GM13977 (cell line): ENCODE measurements around the gene METTL24.
"Not testable (repeated sequence)": the region's sequence is repeated elsewhere in the genome, so short reads cannot be mapped to it uniquely, and the experiment has no call there.

Experiments
- DNase-seq: peaks from one replicate; pipeline ENCODE4 v3.0.0; 2012; ENCODE audit warnings: low spot score
- in situ Hi-C: fragments of 300-500 bp; cut with MboI; formaldehyde crosslinking; loops from one replicate; pipeline ENCODE4 v1.12.0; 2022; ENCODE audit warnings: low sequenced_read_pairs, low pct_unique_long_range_greater_than_20kb, mixed read lengths, inconsistent platforms; ENCODE audit not compliant: unreplicated experiment
- TF ChIP-seq, protein P1 (sequence below): IDR thresholded peaks from 2 replicates; pipeline ENCODE4 v1.5.1; 2012; ENCODE audit warnings: mild to moderate bottlenecking, control low read depth; ENCODE audit not compliant: insufficient read depth; ENCODE audit errors: extremely low read depth, missing control alignments

Gene METTL24

DNA sequence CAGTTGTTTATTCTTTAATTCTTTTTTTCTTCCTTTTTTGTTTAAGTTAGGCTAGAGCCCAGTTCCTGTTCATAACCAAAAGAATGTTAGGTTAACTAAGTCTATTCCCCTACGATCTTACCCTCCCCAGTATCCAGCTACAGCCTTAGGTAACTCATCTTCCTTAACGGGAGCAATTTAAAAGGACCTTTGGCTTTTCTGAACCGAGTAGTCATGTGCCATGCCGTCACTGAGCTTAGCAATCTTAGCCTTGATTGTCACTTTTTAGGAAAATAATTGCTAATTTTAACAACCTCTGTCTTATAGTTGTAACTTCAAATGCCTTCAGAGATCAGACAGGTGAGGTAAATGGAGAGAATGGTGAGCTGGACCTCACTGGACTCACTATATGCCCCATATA is 6.2 kb downstream of the METTL24 start:
- TF ChIP-seq, protein P1, sequence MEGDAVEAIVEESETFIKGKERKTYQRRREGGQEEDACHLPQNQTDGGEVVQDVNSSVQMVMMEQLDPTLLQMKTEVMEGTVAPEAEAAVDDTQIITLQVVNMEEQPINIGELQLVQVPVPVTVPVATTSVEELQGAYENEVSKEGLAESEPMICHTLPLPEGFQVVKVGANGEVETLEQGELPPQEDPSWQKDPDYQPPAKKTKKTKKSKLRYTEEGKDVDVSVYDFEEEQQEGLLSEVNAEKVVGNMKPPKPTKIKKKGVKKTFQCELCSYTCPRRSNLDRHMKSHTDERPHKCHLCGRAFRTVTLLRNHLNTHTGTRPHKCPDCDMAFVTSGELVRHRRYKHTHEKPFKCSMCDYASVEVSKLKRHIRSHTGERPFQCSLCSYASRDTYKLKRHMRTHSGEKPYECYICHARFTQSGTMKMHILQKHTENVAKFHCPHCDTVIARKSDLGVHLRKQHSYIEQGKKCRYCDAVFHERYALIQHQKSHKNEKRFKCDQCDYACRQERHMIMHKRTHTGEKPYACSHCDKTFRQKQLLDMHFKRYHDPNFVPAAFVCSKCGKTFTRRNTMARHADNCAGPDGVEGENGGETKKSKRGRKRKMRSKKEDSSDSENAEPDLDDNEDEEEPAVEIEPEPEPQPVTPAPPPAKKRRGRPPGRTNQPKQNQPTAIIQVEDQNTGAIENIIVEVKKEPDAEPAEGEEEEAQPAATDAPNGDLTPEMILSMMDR: no peak
- in situ Hi-C loops: no loop called here
- no peak for DNase-seq

- TF ChIP-seq, protein P1: no peak
- in situ Hi-C loops: no loop called here
- no peak for DNase-seq
These were observed 6.6 kb downstream of the METTL24 start for GRCh38 chr6:110351546-110351945.

DNA sequence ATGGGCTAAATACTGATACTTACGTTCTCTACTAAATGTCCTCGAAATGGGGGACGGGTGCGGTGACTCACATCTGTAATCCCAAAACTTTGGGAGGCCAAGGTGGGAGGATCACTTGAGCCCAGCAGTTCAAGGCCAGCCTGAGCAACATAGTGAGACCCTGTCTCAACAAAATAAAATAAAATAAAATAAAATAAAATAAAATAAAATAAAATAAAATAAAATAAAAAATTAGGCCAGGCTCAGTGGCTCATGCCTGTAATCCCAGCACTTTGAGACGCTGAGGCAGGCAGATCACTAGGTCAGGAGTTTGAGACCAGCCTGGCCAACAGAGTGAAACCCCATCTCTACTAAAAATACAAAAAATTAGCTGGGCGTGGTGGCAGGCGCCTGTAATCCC is 7.6 kb downstream of the METTL24 start:
- DNase-seq, in situ Hi-C loops: not testable (repeated sequence)

DNA sequence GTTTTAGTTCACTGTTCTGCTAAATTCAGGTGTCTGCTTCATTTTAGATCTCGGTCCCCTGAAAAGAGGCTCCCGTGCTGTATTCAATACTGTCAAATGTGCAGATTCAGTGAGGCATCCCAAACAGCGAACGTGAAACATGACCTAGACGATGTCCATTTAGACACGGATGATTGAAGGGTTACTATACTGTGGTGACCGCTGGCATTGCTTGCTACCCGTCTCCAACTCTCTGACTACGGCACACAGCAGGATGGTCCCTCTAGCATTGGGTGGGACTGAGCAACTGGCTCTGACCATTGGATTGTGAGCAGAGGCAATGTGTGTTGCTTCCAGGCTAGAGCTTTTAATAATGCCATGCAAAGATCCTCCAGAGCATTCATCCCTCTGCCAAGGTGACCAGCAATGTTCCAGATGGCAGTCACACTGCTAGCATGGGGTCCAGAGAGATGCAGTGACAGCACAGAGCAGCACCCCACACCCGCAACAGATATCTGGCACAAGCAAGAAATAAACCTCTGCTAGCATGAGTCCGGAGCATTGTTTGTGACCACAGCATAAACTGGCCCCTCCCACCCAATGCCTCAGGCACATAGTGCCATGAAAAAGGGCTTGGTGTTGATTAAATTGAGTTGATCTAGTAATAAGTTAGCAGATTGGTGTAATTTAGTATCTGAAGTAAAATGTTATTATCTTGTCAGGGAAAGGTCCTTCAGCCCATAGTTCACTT is 9.0 kb downstream of the METTL24 start:
- in situ Hi-C loops: no loop called here
- TF ChIP-seq, protein P1: no peak
- DNase-seq: no peak

GRCh38 chr6:110345025-110345424 is 13.1 kb downstream of the METTL24 start:
- TF ChIP-seq, protein P1: no peak
- in situ Hi-C loops: no loop called here
- no peak for DNase-seq

- TF ChIP-seq, protein P1: no peak
These were observed 15.4 kb downstream of the METTL24 start for GRCh38 chr6:110342759-110343158.

DNA sequence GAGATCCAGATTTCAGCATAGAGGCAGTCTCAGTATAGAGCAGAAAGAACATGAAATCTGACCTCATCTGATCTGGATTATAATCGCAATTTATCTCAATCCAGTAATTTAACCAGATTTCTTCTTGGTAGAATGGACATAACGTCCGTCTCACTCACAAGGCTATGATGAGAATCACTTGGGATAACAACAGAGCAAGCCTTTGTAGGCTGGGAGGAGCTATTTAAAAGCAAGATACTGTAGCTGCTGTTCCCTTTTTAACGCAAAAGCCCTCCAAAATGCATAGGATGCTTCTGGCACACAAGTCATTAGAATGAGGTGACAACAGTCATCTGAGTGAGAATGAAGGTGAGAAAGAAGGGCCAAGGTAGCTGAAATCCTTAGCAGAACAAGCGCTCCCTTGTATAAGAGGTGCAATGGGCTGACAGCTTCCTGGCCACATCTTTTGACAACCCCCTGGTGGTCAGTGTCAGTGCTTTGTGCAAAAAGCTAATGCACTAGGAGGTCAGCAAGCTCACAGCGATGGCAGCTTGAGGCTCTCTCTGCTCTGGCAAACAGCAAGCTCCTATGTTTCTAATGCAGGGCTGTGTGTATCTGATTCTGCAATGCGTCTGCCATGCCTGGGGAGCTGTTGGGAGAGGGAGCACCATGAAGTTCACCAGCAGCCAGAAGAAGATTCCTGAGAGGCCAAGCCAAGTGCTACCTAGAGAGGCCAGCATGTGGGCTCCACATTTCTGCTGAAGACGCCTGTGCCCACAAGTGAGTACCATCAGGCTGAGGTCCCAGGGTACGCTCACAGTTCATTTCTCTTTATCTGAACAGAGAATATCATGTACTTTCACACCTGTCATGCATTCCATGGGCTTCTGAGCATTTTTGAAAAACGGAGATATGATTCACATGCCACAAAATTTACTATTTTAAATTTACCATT is 16.2 kb downstream of the METTL24 start:
- in situ Hi-C loops: no loop called here
- TF ChIP-seq, protein P1: no peak
- DNase-seq: no peak

More at GRCh38 chr6:110342759-110343158, 15.4 kb downstream of the METTL24 start:
- DNase-seq: no peak
- in situ Hi-C loops: no loop called here
